ENCODE data around the gene EML1.

EML1 gene

DNA sequence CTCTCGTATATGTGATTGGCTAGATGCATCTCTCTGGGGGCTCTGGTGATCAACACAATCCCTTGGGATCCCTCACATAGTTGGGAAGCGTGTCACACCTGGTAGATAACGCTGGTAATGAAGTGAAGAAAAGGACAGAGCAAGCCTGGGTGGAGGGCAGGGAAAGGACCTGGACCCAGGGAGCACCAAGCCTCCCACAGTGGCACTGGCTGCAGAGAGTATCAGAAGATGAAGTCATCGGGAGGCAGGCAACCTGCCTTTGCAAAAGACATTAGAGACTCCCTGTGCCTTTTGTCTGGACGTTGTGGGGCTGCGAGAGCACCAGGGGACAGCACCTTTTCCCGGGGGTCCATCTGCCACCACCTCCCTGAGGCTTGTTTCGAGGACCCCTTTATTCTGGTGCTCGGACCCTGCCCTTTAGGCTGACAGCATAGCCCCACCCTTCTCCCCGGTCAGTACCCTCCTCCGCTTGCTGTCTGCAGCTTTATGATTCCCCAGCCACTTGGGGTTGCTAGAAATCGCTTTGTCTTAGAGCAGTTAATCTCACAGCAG is 116.4 kb downstream of the EML1 start:
- no peak for DNase-seq

GRCh38 chr14:99910337-99911309 is 117.4 kb downstream of the EML1 start:
- DNase-seq = no peak

GRCh38 chr14:99915305-99916090 is 122.3 kb downstream of the EML1 start:
- no peak for DNase-seq

DNA sequence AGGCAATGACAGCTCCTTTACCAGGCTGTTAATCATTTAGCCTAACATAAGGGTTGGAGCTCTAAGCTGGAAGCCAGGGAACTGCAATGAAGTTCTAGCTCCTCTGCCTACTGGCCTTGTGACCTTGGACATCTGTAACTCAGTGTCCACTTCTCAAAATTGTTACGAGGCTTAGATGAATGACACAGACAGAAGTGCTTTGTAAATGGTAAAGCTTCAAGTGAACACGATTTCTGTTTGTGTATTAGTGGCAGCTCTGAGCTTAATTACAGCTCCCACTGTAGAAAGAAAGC is 122.8 kb downstream of the EML1 start:
- no peak for DNase-seq

DNA sequence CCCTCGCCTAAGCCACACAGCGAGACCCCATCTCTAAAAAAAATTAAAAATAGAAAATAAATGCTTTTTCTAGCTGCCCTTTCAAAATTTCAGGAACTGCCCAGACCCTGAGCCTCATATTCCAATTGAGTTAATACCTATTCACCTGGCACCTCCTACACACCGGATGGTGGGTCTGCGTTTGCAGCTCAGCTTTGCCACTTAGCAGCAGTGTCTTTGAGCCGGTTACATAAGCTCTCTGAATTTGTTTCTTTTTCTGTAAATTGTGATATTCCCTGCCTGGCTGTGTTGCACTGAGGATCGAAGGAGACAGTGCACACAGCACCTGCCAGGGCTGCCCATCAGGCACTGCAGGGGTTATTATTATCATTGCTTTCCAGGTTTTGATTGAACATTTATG is 125.6 kb downstream of the EML1 start:
- no peak for DNase-seq

DNA sequence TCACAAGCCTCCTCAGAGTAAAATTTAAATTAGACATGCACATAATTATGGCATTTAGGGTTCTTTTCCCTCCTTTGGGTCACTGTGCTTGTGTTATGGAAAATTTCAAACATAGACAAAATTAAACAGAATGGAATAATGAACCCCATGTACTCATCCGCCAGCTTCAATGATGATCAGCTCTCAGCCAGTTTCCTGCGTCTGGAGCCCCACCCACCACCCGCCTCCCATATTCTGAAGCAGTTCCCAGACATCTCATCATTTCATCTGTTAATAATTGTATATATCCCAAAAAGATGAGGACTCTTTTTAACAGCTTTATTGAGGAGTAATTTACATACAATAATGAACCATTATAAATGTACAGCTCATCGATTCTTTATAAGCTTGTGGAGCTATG is 128.2 kb downstream of the EML1 start:
- DNase-seq = no peak

DNA sequence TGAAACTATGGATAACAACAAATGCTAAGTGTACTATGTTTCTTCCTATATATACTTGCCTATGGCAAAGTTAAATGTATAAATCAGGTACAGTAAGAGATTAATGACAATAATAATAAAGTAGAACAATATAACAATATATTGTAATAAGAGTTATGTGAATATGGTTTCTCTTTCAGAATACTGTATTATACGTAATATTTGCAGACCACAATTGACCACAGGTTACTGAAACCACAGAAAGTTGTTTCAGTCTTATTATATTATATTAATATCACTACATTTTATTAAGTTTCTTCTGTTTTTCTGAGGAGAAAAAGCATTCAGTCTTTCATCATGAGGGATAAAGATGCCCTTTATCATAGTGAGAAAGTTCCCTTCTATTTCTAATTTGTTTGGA is 131.2 kb downstream of the EML1 start:
- no peak for DNase-seq

- no peak for DNase-seq
These were observed 132.3 kb downstream of the EML1 start for GRCh38 chr14:99925471-99925870.

GRCh38 chr14:99928963-99929362 is 135.8 kb downstream of the EML1 start:
- DNase-seq = no peak

DNA sequence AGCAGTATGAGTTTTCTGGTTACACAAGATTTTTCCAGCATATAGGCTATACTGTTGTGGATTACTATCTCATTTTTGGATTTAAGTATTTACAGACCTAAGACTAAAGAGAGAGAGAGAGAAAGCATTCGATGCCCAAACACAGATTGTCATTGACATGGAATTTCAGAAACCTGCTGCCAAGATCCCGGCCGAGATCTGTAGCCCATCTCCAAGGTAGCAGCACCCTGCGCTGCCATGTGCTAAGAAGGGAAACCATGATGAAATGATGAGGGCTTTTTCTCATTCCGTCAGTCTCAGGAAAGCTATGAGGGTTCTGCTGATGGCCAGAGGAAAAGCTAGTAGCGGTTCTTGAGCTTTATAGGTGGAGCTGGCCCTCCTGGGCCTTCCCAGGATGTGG is 136.4 kb downstream of the EML1 start:
- DNase-seq = no peak

DNA sequence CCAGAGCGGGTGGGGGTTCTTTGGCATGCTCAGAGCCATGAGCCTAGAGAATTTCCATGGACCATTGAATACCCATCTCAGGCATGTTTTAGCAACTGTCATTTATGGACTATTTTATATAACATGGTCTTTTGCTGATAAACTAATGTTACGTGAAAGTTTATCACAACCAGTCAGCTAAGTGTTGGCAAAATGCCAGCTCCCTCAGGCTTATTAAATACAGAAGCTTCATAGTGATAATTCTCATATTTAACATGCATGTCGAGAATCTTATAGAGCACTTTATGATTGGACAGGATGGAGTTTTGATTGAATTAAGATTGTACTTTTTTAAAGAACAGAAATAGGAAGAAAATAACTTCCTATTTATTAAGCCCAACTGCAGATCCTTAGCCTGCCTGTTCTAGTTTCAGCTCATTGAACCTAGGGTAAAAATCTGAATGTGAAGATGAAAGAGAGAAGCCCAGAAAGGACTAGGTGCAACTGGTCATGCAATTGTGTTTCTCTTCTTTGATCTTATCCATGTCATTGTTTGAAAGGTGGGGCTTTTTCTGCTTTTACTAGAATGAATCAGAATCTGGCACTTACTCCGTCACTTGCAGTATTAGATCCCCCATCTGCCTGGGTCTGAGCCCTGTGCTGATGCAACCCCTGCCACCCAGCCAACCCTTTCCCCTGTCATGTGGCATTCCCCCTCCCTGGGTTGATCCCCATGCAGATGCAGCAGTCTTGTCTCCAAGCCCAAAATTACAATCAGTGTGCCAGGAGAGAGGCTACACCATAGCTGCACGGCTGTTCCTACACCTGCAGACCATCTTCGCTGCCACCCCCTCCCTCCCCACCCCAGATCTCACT is 137.4 kb downstream of the EML1 start:
- DNase-seq = no peak

DNA sequence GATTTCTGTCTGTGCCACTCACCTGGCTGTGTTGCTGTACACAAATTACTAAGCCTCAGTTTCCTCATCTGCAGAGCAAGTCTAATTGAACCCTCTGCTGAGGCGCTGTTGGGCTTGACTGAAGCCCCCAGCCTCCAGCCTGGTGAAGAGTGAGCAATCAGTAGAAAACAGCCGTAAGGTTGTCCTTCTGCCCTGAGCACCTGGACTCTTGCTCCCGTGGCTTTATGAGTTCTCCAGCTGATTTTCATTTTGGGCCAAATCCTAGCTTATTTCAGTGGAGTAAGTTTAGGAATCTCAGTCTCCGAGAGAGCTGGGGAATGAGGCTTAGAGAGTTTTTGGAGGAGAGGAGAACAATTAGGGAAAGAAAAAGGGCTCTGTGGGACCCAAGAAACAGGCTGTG is 138.1 kb downstream of the EML1 start:
- no peak for DNase-seq

GRCh38 chr14:99936056-99936455 is 142.8 kb downstream of the EML1 start:
- DNase-seq = no peak

GRCh38 chr14:99936738-99937474 is 143.7 kb downstream of the EML1 start:
- no peak for DNase-seq

GRCh38 chr14:99937475-99938244 is 144.4 kb downstream of the EML1 start:
- DNase-seq = no peak

GRCh38 chr14:99938376-99938775 is 145.2 kb downstream of the EML1 start:
- DNase-seq = no peak

- DNase-seq = no peak
These were observed 145.7 kb downstream of the EML1 start for GRCh38 chr14:99938896-99939295.

GRCh38 chr14:99939421-99939820 is 146.2 kb downstream of the EML1 start:
- DNase-seq = no peak

DNA sequence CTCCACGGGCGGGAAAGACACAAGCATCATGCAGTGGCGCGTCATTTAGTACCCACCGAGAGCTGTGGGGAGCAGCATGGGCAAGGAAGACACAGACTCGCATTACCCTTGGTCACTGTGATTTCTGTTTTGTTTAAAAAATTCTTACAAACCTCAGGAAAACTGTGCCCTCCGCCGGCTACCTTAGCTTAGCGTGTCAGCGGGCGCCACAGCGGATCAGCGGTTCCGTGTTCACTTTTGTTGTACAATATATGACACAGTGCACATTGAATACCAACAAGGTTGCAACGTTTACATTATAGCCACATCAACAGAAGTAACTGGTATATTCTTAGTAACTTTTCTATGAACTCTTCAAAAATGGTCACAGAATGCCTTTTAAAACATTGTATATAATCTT is 146.9 kb downstream of the EML1 start:
- no peak for DNase-seq

GRCh38 chr14:99941211-99941610 is 148.0 kb downstream of the EML1 start:
- no peak for DNase-seq

GRCh38 chr14:99943620-99944019 is 150.4 kb downstream of the EML1 start:
- no peak for DNase-seq

All from DMS53 (cell line).